Activated T-cell treated with anti-CD3 and anti-CD28 coated beads for 24 hours (primary cell): Measurements from ENCODE around the gene DHRS2.

Experiments used
- DNase-seq: peaks from one replicate; pipeline ENCODE4 v3.0.0-alpha.2; 2020; ENCODE audit warnings: low read depth

DHRS2 gene

GRCh38 chr14:23694085-23694948, 58.2 kb downstream of the DHRS2 start:
- DNase-seq = no peak
